ENCODE results near the gene UST. TPM values are rescaled to one million over a fixed set of nuclear protein-coding genes. Genes with fewer than 3 reads are reported as not detected.

Gene UST
- total and polyA plus RNA-seq, 7 donors = 0.79 to 2.6 (median 2.0) TPM

GRCh38 chr6:148808786-148809304, 62.0 kb downstream of the UST start:
- TF ChIP-seq CTCF (IDR thresholded peaks at IDR 0.05) = no peak
- Histone ChIP-seq H3K9me3 (no peaks in the 10 kb centered on the region), H3K4me1 (no peaks in the 10 kb centered on the region), H3K27me3 (ENCODE audit: insufficient read depth in 3 of 3, low read length in 2 of 3) (no peaks in the 10 kb centered on the region), H3K27ac (no peak overlapping the region), H3K36me3 (ENCODE audit: insufficient read depth in 1 of 2, low read depth in 1 of 2) (no peaks in the 10 kb centered on the region), H3K4me3 (no peak overlapping the region)
- intact Hi-C loops (cut with DNase I) = no loop called here
- ATAC-seq = no peak
- WGBS, 3 donors = 80 to 82% (median 82%) methylated on average over 5 of the region's 5 CpGs
- DNase-seq = no peak

- no peaks in the 10 kb centered on the region for H3K9me3 ChIP-seq
- H3K4me1 ChIP-seq = no peaks in the 10 kb centered on the region
- WGBS, 3 donors = 64 to 76% (median 68%) methylated on average over 5 of the region's 5 CpGs
- peak in 1 of 4 donors; percentile 44 for ATAC-seq
- no peak for DNase-seq
- no peak overlapping the region for H3K27ac ChIP-seq
- H3K36me3 ChIP-seq (ENCODE audit: insufficient read depth in 1 of 2, low read depth in 1 of 2) = no peaks in the 10 kb centered on the region
- H3K4me3 ChIP-seq = no peak overlapping the region
- no peak for TF ChIP-seq CTCF (IDR thresholded peaks at IDR 0.05)
- H3K27me3 ChIP-seq (ENCODE audit: insufficient read depth in 3 of 3, low read length in 2 of 3) = no peaks in the 10 kb centered on the region
- intact Hi-C loops (cut with DNase I) = no loop called here
Measured at GRCh38 chr6:148811459-148811858, 64.6 kb downstream of the UST start.

- H3K9me3 ChIP-seq = no peaks in the 10 kb centered on the region
- DNase-seq = no peak
- intact Hi-C loops (cut with DNase I) = no loop called here
- no peak overlapping the region for H3K27ac ChIP-seq
- H3K27me3 ChIP-seq (ENCODE audit: insufficient read depth in 3 of 3, low read length in 2 of 3) = no peaks in the 10 kb centered on the region
- H3K4me1 ChIP-seq = no peaks in the 10 kb centered on the region
- no peak overlapping the region for H3K4me3 ChIP-seq
- WGBS, 3 donors = 40 to 55% (median 54%) methylated on average over 5 of the region's 5 CpGs
- ATAC-seq = no peak
- H3K36me3 ChIP-seq (ENCODE audit: insufficient read depth in 1 of 2, low read depth in 1 of 2) = no peaks in the 10 kb centered on the region
- no peak for TF ChIP-seq CTCF (IDR thresholded peaks at IDR 0.05)
Measured at GRCh38 chr6:148814082-148814790, 67.4 kb downstream of the UST start.

- Histone ChIP-seq H3K27ac (no peak overlapping the region), H3K9me3 (no peaks in the 10 kb centered on the region), H3K36me3 (ENCODE audit: insufficient read depth in 1 of 2, low read depth in 1 of 2) (no peaks in the 10 kb centered on the region), H3K4me3 (no peak overlapping the region), H3K27me3 (ENCODE audit: insufficient read depth in 3 of 3, low read length in 2 of 3) (no peaks in the 10 kb centered on the region), H3K4me1 (no peaks in the 10 kb centered on the region)
- TF ChIP-seq CTCF (IDR thresholded peaks at IDR 0.05) = no peak
- intact Hi-C loops (cut with DNase I) = no loop called here
- 94 to 99% (median 98%) methylated on average over 2 of the region's 2 CpGs for WGBS, 3 donors
- DNase-seq (no peak), ATAC-seq (no peak)
Measured at GRCh38 chr6:148814869-148815268, 68.0 kb downstream of the UST start.

GRCh38 chr6:148816117-148816516, 69.3 kb downstream of the UST start:
- ATAC-seq (no peak), DNase-seq (no peak)
- Histone ChIP-seq H3K4me1 (no peaks in the 10 kb centered on the region), H3K27ac (no peak overlapping the region), H3K9me3 (no peaks in the 10 kb centered on the region), H3K36me3 (ENCODE audit: insufficient read depth in 1 of 2, low read depth in 1 of 2) (no peaks in the 10 kb centered on the region), H3K27me3 (ENCODE audit: insufficient read depth in 3 of 3, low read length in 2 of 3) (no peaks in the 10 kb centered on the region), H3K4me3 (no peak overlapping the region)
- TF ChIP-seq CTCF (IDR thresholded peaks at IDR 0.05) = no peak
- intact Hi-C loops (cut with DNase I) = no loop called here

All from psoas muscle (tissue), 8 donors.